ENCODE measurements around the gene GNG8. TPM values are rescaled to one million over a fixed set of nuclear protein-coding genes. Genes with fewer than 3 reads are reported as not detected.
A peak's percentile ranks its signal among the peaks of the same experiment; 100 is the strongest.

Gene GNG8
- total and polyA plus RNA-seq, 2 donors (not counting 1 experiment from before 2014, with no cell fraction given) = 6.7 TPM; not detected in 1

DNA sequence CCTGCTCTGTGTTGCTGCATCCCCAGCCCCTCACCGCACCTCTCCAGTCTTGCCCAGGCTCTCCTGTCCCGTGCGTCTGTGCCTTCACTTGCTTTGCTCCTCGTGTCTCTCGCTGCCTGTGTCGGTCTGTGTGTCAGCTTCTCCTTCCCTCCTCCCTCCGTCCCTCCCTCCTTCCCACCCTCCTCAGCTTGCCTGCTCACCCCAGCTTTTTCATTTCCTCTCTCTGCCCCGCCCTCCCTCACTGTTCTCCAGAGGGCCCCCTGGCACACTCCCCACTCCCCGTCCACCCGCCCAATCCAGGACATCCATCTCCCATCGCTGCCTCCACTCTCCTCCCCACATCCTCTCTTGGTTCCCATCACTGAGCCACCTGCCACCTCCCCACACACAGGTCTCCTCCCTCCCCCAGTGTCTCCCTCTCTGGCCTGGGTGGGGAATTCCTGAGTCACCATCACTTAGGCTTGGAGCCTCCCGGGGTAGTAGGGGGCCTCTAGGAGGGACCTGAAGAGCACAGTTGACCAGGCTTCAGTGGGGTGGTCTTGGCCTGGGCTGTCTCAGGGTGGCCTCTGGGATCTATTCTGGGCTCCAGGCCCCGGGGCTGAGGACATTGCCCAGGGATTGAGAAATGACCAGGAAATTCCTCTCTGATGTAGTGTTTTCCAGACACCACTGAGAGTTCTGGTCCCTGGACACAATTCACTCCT lies 10.9 kb downstream of the GNG8 start, which contains the start of gene PTGIR:
PTGIR (minus strand) TSS at position 132 of the 704 bp plus-strand sequence. CDS start 864 bp downstream, outside the sequence.
- CTCF ChIA-PET = interaction anchor here (1.4 to 2.3 kb wide), 2 partner anchors 11 to 37 kb away, joined by 4 to 8 read pairs; partner anchors contain the start of gene DACT3
- 13% methylated on average over 13 of the region's 13 CpGs for WGBS (ENCODE audit: insufficient coverage)
- peak; percentile 44 for ATAC-seq (ENCODE audit: low read depth)
- no peaks in the 10 kb centered on the region for H3K9me3 Mint-ChIP-seq (ENCODE audit: insufficient read depth)
- Histone ChIP-seq H3K27me3 (replicated peaks in 1 of 4; ENCODE audit: control extremely low read depth in 1 of 4, control insufficient read depth in 3 of 4, insufficient read depth in 4 of 4, low read length in 3 of 4) (no peaks in the 10 kb centered on the region), H3K79me2 (ENCODE audit: control insufficient read depth, insufficient read depth, low read length) (no peaks in the 10 kb centered on the region), H3K36me3 (replicated peaks in 1 of 2; ENCODE audit: control extremely low read depth in 1 of 2, control insufficient read depth in 1 of 2, extremely low read depth in 1 of 2, insufficient read depth in 2 of 2, low read length in 1 of 2) (no peaks in the 10 kb centered on the region), H3K4me2 (replicated peaks; ENCODE audit: low read depth, low read length, poor library complexity, severe bottlenecking) (peak within 1 kb of the TSS; percentile 61), H2AFZ (ENCODE audit: insufficient read depth, low read depth, low read length, poor library complexity, severe bottlenecking) (peak within 1 kb of the TSS; percentile 60), H3K27ac (ENCODE audit: low read length in 2 of 2) (no peak within 1 kb of the TSS), H3K9ac (ENCODE audit: low read length) (no peak within 1 kb of the TSS), H4K20me1 (ENCODE audit: control insufficient read depth, insufficient read depth, low read length, poor library complexity, severe bottlenecking) (no peaks in the 10 kb centered on the region), H3K9me3 (ENCODE audit: control extremely low read depth in 1 of 3, control insufficient read depth in 2 of 3, insufficient read depth in 1 of 3, low read length in 2 of 3) (no peaks in the 10 kb centered on the region), H3K4me3 (ENCODE audit: control extremely low read depth in 1 of 5, extremely low read depth in 1 of 5, insufficient read depth in 1 of 5, low read depth in 2 of 5, low read length in 4 of 5) (peak within 1 kb of the TSS in 1 of 5 experiments; percentile 9), H3K4me1 (ENCODE audit: control insufficient read depth in 2 of 2, insufficient read depth in 2 of 2, low read length in 2 of 2) (peaks cover 45 to 55% of the 10 kb centered on the region in 2 donors)
- peaks cover 56% of the 10 kb centered on the region for H3K4me1 Mint-ChIP-seq
- DNase-seq = peak; percentile 42
- H3K27ac Mint-ChIP-seq = peak within 1 kb of the TSS; percentile 59
- intact Hi-C loops (cut with micrococcal nuclease) = no loop called here
- no peaks in the 10 kb centered on the region for H3K27me3 Mint-ChIP-seq
- H3K4me3 Mint-ChIP-seq = peak within 1 kb of the TSS; percentile 54
- POLR2A ChIA-PET = no interaction called here
- TF ChIP-seq, protein P1, sequence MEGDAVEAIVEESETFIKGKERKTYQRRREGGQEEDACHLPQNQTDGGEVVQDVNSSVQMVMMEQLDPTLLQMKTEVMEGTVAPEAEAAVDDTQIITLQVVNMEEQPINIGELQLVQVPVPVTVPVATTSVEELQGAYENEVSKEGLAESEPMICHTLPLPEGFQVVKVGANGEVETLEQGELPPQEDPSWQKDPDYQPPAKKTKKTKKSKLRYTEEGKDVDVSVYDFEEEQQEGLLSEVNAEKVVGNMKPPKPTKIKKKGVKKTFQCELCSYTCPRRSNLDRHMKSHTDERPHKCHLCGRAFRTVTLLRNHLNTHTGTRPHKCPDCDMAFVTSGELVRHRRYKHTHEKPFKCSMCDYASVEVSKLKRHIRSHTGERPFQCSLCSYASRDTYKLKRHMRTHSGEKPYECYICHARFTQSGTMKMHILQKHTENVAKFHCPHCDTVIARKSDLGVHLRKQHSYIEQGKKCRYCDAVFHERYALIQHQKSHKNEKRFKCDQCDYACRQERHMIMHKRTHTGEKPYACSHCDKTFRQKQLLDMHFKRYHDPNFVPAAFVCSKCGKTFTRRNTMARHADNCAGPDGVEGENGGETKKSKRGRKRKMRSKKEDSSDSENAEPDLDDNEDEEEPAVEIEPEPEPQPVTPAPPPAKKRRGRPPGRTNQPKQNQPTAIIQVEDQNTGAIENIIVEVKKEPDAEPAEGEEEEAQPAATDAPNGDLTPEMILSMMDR (IDR thresholded peaks at IDR 0.05) = no peak
- no peak for TF ChIP-seq EZH2 (IDR thresholded peaks at IDR 0.05; ENCODE audit: borderline replicate concordance, insufficient read depth, low read depth, low read length, poor library complexity, severe bottlenecking)

DNA sequence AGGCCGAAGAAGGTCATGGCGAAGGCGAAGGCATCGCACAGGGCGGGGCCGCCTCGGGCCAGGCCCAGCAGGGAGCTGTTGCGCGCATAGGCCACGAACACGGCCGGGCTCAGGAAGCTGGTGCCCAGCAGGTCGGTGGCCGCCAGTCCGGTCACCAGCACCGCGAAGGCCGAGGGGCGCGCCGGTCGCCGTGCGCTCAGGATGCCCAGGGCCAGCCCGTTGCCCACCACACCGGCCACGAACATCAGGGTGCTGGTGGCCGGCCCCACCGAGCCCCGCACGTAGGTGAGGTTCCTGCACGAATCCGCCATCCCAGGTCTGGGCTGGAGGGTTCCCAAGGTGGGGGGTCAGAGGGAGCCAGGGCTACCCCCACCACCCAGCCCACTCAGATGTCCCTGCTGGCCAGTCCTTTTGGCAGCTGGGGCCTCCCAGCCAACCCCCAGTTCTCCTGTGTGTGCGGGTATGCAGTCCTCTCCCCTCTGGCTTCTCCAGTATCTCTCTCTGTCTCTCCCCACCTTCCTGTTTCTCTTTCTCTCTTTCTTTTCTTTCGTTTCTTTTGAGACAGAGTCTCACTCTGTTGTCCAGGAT lies 12.0 kb downstream of the GNG8 start:
- POLR2A ChIA-PET = interaction anchor here (0.5 kb wide), 1 partner anchor 10 kb away, joined by 5 read pairs; no protein-coding TSS in a partner anchor
- H3K27ac Mint-ChIP-seq = peak overlapping the region; percentile 20
- intact Hi-C loops (cut with micrococcal nuclease) = no loop called here
- H3K9ac ChIP-seq (ENCODE audit: low read length) = no peak overlapping the region
- no peak for TF ChIP-seq EZH2 (IDR thresholded peaks at IDR 0.05; ENCODE audit: borderline replicate concordance, insufficient read depth, low read depth, low read length, poor library complexity, severe bottlenecking)
- TF ChIP-seq, protein P1 (IDR thresholded peaks at IDR 0.05) = no peak
- H3K27me3 Mint-ChIP-seq = no peaks in the 10 kb centered on the region
- H3K4me2 ChIP-seq (replicated peaks; ENCODE audit: low read depth, low read length, poor library complexity, severe bottlenecking) = peak overlapping the region; percentile 31
- peaks cover 59% of the 10 kb centered on the region for H3K4me1 Mint-ChIP-seq
- peaks cover 52 to 59% of the 10 kb centered on the region in 2 donors for H3K4me1 ChIP-seq (ENCODE audit: control insufficient read depth in 2 of 2, insufficient read depth in 2 of 2, low read length in 2 of 2)
- no peaks in the 10 kb centered on the region for H3K79me2 ChIP-seq (ENCODE audit: control insufficient read depth, insufficient read depth, low read length)
- CTCF ChIA-PET = interaction anchor here (1.4 to 2.3 kb wide), 2 partner anchors 10 to 38 kb away, joined by 4 to 8 read pairs; partner anchors contain the start of gene DACT3
- no peak overlapping the region for H2AFZ ChIP-seq (ENCODE audit: insufficient read depth, low read depth, low read length, poor library complexity, severe bottlenecking)
- peak overlapping the region; percentile 54 for H3K4me3 Mint-ChIP-seq
- no peaks in the 10 kb centered on the region for H3K27me3 ChIP-seq (replicated peaks in 1 of 4; ENCODE audit: control extremely low read depth in 1 of 4, control insufficient read depth in 3 of 4, insufficient read depth in 4 of 4, low read length in 3 of 4)
- whole genome bisulfite sequencing (ENCODE audit: insufficient coverage) = 96% methylated on average over 34 of the region's 35 CpGs
- no peaks in the 10 kb centered on the region for H3K36me3 ChIP-seq (replicated peaks in 1 of 2; ENCODE audit: control extremely low read depth in 1 of 2, control insufficient read depth in 1 of 2, extremely low read depth in 1 of 2, insufficient read depth in 2 of 2, low read length in 1 of 2)
- H4K20me1 ChIP-seq (ENCODE audit: control insufficient read depth, insufficient read depth, low read length, poor library complexity, severe bottlenecking) = no peaks in the 10 kb centered on the region
- ATAC-seq (ENCODE audit: low read depth) (no peak), DNase-seq (no peak)
- H3K9me3 Mint-ChIP-seq (ENCODE audit: insufficient read depth) = no peaks in the 10 kb centered on the region
- no peaks in the 10 kb centered on the region for H3K9me3 ChIP-seq (ENCODE audit: control extremely low read depth in 1 of 3, control insufficient read depth in 2 of 3, insufficient read depth in 1 of 3, low read length in 2 of 3)
- H3K27ac ChIP-seq (ENCODE audit: low read length in 2 of 2) = no peak overlapping the region
- no peak overlapping the region for H3K4me3 ChIP-seq (ENCODE audit: control extremely low read depth in 1 of 5, extremely low read depth in 1 of 5, insufficient read depth in 1 of 5, low read depth in 2 of 5, low read length in 4 of 5)

Measured in B cell (primary cell).